Endothelial cell (in vitro differentiated cells): ENCODE measurements around the gene ARMH1. TPM values are rescaled to one million over a fixed set of nuclear protein-coding genes. Genes with fewer than 3 reads are reported as not detected.
A peak's percentile ranks its signal among the peaks of the same experiment; 100 is the strongest.

Source experiments
- DNase-seq: peaks from one replicate; pipeline ENCODE4 v3.0.0; 2021; ENCODE audit warnings: low spot score
- H3K27ac Mint-ChIP-seq: one replicate; pipeline ENCODE4 v1.8.0; 2021; ENCODE audit warnings: mixed read lengths, inconsistent platforms; ENCODE audit not compliant: unreplicated experiment
- H3K27me3 Mint-ChIP-seq: one replicate; pipeline ENCODE4 v1.8.0; 2021; ENCODE audit warnings: mild to moderate bottlenecking, moderate library complexity, mixed read lengths, inconsistent platforms; ENCODE audit not compliant: unreplicated experiment
- H3K36me3 Mint-ChIP-seq: one replicate; pipeline ENCODE4 v1.8.0; 2021; ENCODE audit warnings: mild to moderate bottlenecking, low read depth, mixed read lengths, inconsistent platforms; ENCODE audit not compliant: unreplicated experiment
- H3K4me1 Mint-ChIP-seq: one replicate; pipeline ENCODE4 v1.8.0; 2021; ENCODE audit warnings: mild to moderate bottlenecking, mixed read lengths, inconsistent platforms; ENCODE audit not compliant: unreplicated experiment
- H3K4me3 Mint-ChIP-seq: one replicate; pipeline ENCODE4 v1.8.0; 2021; ENCODE audit warnings: mild to moderate bottlenecking, mixed read lengths, inconsistent platforms; ENCODE audit not compliant: unreplicated experiment
- H3K9me3 Mint-ChIP-seq: one replicate; pipeline ENCODE4 v1.8.0; 2021; ENCODE audit warnings: mixed read lengths, inconsistent platforms; ENCODE audit not compliant: unreplicated experiment
- CTCF ChIP-seq: fragments of 200-600 bp; sonication (generic); IDR thresholded peaks from one replicate; pipeline ENCODE4 v1.5.0; 2021; ENCODE audit warnings: antibody characterized with exemption; ENCODE audit not compliant: unreplicated experiment
- total RNA-seq: library from RNA; stranded (reverse); fragmentation: NEBNext Ultra II Directional; extraction: Animal tissue kit (Norgen Biotek cat#: 25700); gene quantifications from one replicate; pipeline ENCODE4 v1.2.1, GENCODE V29; 2021; ENCODE audit not compliant: unreplicated experiment

The ARMH1 gene
- total RNA-seq, 1 donor from 2014 or later = 4.1 TPM

GRCh38 chr1:44641126-44642102 is 33.1 kb upstream of the ARMH1 start:
- Mint-ChIP-seq H3K27ac (no peak overlapping the region), H3K36me3 (peaks cover 62% of the 10 kb centered on the region)
- TF ChIP-seq CTCF = no peak

GRCh38 chr1:44642255-44642654 is 32.3 kb upstream of the ARMH1 start:
- peak overlapping the region; percentile 40 for H3K4me3 Mint-ChIP-seq
- peaks cover 55% of the 10 kb centered on the region for H3K36me3 Mint-ChIP-seq
- peaks cover 9% of the 10 kb centered on the region for H3K4me1 Mint-ChIP-seq
- TF ChIP-seq CTCF = no peak
- H3K9me3 Mint-ChIP-seq = no peaks in the 10 kb centered on the region
- peaks cover 8% of the 10 kb centered on the region for H3K27me3 Mint-ChIP-seq
- DNase-seq = no peak
- H3K27ac Mint-ChIP-seq = no peak overlapping the region

More at GRCh38 chr1:44641126-44642102, 33.1 kb upstream of the ARMH1 start:
- no peaks in the 10 kb centered on the region for H3K9me3 Mint-ChIP-seq
- peaks cover 6% of the 10 kb centered on the region for H3K4me1 Mint-ChIP-seq
- peaks cover 5% of the 10 kb centered on the region for H3K27me3 Mint-ChIP-seq
- no peak for DNase-seq
- H3K4me3 Mint-ChIP-seq = no peak overlapping the region

GRCh38 chr1:44642925-44643324 is 31.6 kb upstream of the ARMH1 start:
- Mint-ChIP-seq H3K36me3 (peaks cover 56% of the 10 kb centered on the region), H3K4me1 (peaks cover 15% of the 10 kb centered on the region), H3K4me3 (no peak overlapping the region), H3K27me3 (peaks cover 8% of the 10 kb centered on the region), H3K27ac (peak overlapping the region; percentile 3), H3K9me3 (no peaks in the 10 kb centered on the region)
- TF ChIP-seq CTCF = no peak
- no peak for DNase-seq

- H3K4me1 Mint-ChIP-seq = peaks cover 15% of the 10 kb centered on the region
- H3K9me3 Mint-ChIP-seq = no peaks in the 10 kb centered on the region
- no peak for DNase-seq
- no peak for TF ChIP-seq CTCF
- H3K36me3 Mint-ChIP-seq = peaks cover 54% of the 10 kb centered on the region
- H3K4me3 Mint-ChIP-seq = no peak overlapping the region
- H3K27ac Mint-ChIP-seq = no peak overlapping the region
- H3K27me3 Mint-ChIP-seq = peaks cover 3% of the 10 kb centered on the region
Observed at GRCh38 chr1:44643721-44644334, 30.7 kb upstream of the ARMH1 start.

GRCh38 chr1:44644806-44645205 is 29.7 kb upstream of the ARMH1 start:
- peaks cover 4% of the 10 kb centered on the region for H3K27me3 Mint-ChIP-seq
- no peak for DNase-seq
- H3K36me3 Mint-ChIP-seq = peaks cover 55% of the 10 kb centered on the region
- H3K4me3 Mint-ChIP-seq = no peak overlapping the region
- TF ChIP-seq CTCF = no peak
- H3K9me3 Mint-ChIP-seq = no peaks in the 10 kb centered on the region
- no peak overlapping the region for H3K27ac Mint-ChIP-seq
- peaks cover 15% of the 10 kb centered on the region for H3K4me1 Mint-ChIP-seq
